Eye (tissue), 1 donor: ENCODE data around the gene TRIM62.

Experiments
- DNase-seq: peaks from one replicate; pipeline ENCODE4 v3.0.0-alpha.2; 2015

The TRIM62 gene

DNA sequence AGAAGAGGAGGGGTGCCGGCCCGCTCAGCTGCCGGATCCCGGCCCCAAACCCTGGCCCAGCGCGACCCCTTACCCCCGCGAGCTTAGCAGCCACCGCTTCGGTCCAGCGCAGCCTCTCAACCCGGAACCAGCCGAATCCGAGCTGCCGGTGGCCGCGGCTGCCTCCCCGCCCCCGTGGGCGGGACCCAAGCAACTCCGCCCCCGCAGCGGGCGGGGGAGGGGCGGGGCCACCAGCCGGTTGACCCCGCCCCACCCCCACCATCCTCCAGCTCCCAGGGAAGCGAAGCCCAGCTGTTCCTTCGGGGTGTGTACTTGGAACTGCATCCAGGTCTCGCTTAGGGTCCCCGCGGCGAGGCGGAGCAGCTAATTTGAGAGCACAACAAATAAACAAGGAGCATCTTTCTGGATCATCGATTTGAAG lies at the start of gene TRIM62:
TSS of gene TRIM62 (minus strand) at position 123 of the 421 bp plus-strand sequence. CDS start 611 bp downstream, outside the sequence.
- DNase-seq, result peak; percentile 96

DNA sequence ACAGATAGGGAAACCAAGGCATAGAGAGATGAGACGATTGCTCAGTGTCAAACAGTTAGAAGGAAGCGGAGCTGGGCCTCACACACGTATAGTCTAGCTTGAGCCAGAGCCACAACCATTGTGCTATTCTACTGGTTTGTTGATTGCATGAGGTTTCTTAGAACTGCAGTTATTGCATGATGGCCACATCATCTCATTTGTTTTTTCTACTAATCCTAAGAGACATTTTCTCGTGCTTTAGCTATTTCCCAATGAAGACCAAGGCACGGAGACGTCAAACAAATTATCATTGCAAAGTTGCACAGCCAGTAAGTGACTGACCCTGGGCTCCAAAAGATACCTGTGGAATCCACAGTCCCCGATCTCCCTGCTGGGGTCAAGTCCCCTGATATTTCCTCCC lies 49.3 kb upstream of the TRIM62 start:
- DNase-seq, result no peak

DNA sequence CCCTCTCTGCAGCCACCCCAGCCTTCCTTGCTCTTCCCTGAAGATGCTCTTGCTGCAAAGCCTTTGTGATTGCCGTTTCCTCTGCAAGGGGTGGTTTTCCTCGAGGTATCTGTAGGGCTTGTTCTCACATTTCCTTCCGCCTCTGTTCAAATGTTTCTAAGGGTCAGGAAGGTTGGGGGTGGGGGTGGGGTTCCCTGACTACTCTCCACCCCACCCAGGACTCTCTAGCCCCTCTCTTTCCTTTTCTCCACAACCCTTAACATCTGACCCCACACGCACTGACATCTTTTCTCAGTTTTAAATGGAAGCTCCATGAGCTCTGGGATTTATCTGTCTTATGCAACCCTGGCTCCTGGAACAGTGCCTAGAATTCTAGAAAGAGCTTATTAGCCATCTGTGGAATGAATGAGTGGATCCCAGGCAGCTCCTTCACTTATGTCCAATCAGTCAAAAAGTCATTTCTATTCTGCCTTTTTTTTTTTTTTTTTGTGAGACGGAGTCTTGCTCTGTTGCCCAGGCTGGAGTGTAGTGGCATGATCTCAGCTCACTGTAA lies 47.2 kb upstream of the TRIM62 start:
- peak; percentile 50 for DNase-seq

DNA sequence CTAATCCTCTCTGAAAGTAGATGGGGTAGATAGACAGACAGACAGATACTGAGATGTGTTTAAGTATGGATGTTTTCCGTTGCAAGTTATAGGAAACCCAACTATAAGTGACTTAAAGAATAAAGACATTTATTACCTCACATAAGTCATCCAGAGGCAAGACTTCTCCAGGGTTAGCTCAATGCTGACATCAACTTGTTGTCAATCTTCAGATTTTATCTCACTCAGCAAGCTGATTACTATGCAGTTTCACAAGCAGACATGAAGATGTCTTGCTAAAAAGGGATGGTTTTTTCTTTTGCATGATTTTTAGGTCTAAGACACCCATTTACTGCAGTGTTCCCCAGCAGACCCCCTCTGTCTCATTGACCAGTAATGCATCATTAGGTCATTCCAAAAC lies 43.7 kb upstream of the TRIM62 start:
- DNase-seq, result no peak

DNA sequence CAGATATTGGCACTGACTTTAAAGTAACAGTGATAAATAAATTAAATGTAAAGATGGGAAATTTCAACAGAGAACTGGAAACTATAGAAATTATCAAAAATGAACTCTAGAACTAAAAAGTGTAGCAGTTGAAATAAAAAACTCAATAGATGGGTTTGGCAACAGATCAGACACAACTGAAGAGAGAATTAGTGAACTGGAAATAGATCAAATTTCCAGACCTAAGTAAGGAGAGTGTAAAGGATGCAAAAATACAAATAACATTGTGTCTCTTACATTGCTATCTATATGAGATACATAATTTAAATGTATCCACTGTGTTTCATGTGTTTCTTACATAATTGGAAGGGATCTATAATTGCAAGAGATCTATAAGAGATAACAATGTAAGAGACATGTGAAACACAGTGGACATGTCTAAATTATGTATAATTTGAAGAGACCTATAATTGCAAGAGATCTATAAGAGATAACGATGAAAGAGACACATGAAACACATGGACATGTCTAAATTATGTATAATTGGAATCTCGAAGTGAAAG lies 42.4 kb upstream of the TRIM62 start:
- no peak for DNase-seq

DNA sequence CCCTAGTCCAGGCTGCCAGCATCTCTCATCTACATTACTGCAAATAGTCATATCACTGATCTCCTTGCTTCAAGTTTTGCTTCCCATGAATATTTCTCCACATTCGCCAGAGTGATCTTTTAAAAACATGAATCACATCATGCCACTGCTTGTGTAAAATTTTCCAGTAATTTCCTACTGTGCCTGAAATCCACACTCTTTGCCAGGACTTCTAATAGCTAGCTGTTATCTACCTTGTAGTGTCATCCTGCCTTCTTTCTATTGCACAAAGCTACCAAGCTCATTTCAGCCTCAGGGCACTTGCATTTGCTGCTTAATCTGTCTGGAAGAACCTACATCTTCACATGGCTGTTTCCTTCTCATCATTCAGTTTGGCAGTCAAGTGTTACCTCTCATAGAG lies 40.5 kb upstream of the TRIM62 start:
- no peak for DNase-seq

DNA sequence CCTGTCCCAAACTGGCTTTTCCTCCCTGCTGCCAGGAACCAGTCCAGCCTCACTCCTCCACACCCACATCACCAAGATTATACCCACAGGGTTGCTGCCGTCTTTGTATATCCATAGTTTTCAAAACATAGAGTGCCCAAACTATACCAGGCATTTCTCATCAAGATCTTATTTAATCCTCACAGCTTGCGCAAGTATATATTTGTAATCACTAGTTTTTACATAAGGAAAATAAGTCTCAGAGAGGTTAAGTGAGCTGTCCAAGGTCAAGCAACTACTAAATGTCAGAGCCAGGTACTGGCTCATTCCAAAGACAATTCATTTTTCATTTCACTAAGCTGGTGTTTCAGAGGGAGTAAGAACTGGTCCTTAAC lies 39.5 kb upstream of the TRIM62 start:
- DNase-seq, result no peak

DNA sequence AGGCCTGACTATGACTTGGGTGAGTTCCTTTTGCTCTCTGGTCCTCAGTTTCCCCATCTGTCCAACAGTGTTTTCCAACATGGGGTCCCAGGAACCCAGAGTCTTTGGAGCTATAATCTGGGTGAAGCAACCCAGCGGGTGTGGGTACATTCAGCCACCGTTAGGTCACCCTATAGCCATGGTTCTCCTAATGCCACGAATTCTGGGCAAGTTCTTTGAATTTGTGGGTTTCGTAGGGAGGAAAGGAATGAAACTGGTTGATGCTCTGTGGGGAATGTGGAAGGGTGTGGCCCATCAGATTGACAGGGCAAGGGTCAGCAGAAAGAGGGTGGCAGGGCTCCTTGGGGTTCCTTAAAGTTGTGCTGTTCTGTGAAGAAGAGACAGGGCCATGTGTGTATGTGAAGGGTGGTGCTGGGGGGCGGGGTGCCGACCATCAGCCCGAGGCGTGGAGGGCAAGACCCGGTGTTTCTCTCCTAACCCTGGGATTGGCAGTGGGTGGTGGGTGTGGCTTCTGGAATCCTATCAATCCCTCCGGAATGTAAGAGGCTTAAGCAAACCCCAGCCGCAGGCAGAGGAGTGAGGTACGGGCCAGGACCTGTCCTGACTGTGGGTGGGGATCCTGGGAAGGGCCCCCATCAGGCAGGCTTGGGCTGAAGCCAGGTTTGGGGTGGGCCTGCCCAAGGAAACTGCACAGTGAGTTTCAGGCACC lies 39.0 kb upstream of the TRIM62 start:
- peak; percentile 38 for DNase-seq

DNA sequence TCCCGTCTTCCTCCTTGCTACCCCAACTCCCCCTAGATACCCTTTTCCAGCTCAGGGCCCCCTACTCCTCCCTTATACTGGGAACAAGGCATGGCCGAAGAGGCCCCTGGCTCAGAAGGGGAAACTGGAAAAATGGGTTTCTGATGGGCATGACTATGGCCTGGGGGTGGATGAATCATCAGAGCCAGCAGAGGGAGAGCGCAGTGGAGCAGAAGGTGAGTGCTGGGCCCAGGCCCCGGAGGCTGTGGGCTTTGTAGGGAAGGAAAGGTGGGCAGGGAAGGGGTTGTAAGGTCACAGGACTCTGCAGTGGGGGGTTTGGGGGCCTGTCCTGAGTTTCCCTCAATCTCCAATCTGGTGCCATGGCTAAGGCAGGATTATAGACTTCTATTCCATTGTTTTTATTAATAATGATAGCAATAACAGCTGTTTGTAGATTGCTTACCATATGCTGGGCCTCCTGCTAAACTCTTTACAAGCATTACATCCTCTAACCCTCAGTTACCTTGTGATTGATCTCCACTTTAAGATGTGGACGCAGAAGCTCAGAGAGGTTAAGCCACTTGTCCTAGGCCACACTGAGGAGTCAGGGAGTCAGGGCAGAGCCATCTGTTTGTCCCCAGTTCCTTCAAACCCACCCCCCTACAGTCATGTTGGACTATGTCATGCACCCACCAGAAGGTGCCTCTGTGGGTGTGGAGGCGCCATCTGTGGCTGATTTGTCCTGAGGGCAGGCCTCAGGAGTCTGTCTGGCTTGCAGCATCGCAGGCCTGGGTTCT lies 38.2 kb upstream of the TRIM62 start:
- no peak for DNase-seq

DNA sequence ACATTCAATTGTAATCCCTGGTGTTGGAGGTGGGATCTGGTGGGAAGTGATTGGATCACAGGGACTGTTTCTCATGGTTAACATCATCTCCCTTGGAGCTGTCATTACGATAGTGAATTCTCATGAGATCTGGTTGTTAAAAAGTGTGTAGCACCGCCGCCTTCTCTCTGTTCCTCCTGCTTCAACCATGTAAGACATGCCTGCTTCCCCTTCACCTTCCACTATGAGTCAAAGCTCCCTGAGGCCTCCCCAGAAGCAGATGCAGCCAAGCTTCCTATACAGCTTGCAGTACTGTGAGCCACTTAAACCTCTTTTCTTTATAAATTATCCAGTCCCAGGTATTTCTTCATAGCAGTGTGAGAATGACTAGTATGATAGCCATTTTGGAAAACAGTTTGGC lies 30.1 kb upstream of the TRIM62 start:
- DNase-seq, result no peak

DNA sequence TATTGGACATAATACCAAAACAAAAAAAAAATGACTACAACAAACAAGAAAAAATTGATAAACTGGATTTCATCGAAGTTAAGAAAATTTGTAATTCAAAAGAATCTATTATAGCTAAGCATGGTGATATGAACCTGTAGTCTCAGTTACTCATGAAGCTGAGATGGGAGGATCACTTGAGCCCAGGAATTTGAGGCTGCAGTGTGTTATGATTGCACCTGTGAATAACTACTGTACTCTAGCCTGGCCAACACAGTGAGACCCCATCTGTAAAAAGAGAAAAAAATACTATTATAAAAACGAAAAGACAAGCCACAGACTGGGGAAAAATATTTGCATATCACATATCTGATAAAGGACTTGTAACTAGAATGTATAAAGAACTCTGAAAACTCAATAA lies 24.5 kb upstream of the TRIM62 start:
- no peak for DNase-seq

DNA sequence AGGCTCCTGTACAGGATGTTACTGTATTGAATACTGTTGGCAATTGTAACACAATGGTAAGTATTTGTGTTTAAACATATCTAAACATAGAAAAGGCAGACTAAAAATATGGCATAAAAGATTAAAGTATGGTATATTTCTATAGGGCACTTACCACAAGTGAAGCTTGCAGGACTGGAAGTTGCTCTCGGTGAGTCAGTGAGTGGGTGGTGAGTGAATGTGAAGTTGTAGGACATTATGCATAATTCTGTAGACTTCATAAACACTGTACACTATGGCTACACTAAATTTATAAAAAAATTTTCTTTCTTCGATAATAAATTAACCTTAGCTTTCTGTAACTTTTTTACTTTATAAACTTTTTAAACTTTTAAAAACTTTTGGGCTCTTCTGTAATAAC lies 13.7 kb upstream of the TRIM62 start:
- DNase-seq, result no peak

DNA sequence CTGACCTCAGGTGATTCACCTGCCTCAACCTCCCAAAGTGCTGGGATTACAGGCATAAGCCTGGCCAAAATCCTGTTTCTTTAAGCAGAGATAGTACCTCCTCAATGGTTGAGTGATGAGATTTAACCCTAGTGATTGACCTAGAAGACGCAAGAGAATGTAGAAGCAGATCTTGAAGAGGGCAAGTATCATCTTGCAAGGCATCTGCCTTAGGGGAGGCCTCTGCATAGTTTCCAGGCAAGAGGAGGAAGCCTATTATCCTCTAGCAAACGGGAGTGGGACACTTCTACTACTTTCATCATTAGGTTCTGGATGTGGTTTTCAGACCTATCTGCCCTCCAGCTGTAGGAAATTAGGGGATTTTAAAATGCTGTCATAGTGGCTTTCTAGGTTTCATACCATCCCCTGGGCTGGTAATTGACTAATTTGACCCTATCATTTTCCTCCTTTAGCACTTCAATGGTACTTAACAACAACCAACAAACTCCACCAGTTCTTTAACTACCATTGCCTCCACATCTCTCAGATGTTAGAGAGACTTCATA lies 10.0 kb upstream of the TRIM62 start:
- no peak for DNase-seq

DNA sequence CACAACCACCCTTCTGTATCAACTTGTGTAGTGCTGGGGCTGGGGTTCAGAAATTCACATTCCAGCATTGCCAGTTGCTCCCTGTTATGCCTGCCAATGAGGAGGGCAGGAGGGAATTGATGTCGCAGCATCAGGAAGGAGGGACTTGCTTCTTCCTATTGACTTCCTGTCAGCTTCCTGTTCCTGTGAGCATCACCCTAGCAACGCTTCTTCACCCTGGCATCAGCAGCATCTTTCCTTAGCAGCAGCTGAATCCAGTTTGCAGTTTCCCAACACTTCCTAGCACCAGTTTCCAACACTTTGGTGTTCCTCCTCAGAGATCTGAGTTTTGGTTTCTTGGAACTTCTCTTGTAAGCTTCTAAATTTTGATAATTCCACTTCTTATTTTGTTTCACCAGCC lies 8.9 kb upstream of the TRIM62 start:
- no peak for DNase-seq

DNA sequence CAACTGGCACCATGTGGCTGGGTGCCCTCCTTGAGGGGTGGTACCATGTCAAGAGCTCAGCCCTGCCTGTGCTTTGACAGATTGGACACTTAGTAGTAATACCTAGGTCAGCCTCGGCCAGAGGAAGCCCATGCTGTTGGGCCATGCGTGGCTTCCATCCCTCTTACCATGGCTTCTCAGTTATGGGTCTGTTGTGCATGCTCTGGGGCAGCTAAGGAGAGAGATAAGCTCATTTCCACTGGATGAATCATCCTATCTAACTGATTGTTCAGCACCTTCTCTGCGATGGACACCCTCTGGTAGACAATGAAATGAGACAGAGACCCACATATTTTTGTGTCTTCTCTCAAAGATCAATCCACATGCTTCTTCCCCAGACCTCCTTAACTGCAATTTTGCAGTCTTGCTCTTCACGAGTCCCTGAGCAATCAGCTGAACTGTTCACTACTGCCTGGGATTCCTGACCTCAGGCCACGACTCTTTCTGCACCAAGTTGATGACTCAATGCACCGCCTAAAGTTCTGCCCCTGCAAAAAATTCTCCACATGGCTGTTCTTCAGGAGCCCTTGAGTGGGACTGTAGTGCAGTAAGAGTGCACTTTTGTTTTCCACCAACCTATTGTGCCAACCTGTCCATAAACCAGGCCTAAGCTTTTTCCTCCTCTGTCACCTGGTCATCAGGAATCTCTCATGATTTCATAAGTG lies 6.9 kb upstream of the TRIM62 start:
- no peak for DNase-seq

DNA sequence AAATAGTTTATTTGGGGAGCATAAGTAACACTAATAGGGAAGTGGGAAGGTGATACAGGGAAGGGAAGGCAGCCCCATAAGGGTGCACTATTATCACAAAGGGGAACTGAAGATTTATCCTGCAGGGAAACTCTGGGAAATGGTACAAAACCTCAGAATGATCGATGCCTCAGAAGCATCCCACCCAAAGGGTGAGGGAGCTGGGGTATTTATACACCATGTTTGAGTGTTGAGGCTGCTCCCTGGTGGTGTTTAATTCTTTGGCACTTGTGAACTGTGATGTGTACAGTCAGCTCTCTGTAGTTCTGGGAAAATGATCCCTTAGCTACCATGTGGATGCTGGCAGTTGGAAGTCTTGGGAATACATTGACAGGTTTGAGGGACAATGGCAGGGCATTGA lies 5.1 kb upstream of the TRIM62 start:
- no peak for DNase-seq

DNA sequence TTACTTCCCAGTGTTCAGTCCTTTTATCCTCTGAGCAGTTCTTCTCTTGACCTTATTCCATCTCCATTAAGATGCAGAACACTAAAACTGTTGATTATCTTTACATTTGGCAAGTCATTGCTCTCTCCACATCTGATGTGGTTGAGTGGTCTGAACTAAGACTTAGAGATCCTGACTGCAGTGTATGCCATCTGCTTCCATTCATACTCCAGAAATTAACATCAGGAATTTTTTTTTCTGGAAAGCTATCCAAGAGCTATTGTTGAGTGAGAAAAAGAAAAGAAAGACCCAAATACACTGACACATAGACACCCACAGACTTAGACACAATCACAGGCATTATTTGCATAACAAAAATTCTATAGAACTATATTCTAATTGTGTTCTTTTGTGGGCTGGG lies 3.7 kb upstream of the TRIM62 start:
- no peak for DNase-seq

DNA sequence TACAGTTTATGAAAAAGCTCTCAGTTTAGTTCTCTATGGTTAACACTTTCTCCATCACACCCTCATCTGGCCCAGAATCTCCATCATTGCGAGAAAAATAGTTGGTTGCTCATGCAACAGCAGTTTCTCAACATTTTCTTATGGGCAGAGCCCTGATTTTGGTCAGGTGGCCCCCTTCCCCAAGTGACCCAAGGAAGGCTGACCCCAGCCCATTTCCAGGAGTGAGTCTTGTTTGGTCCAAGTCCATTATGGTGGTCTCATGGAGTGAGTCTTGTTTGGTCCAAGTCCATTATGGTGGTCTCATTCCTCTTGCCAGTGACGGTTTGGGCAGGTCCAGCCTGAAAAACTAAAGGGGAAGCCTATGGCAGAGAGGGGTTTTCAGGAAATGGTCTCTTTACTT lies 1.5 kb upstream of the TRIM62 start:
- no peak for DNase-seq

DNA sequence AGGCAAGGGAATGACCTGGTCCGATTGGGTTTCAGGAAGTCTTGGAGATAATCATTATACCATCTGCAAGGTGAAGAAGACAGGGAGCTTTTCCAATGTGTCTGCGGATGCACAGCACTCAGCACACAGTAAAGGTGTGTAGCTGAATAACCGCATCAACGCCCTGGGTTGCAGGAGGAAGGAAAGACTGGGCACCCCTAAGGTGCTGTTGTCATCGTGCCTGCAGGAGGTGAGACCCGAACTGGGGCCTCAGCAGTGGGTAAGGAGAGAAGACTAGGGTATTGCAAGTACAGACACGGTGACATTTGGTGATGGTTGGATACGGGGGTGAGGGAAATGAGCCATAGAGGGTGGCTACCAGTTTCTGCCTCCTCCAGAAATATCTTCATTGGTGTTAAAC lies 1.1 kb upstream of the TRIM62 start:
- no peak for DNase-seq

DNA sequence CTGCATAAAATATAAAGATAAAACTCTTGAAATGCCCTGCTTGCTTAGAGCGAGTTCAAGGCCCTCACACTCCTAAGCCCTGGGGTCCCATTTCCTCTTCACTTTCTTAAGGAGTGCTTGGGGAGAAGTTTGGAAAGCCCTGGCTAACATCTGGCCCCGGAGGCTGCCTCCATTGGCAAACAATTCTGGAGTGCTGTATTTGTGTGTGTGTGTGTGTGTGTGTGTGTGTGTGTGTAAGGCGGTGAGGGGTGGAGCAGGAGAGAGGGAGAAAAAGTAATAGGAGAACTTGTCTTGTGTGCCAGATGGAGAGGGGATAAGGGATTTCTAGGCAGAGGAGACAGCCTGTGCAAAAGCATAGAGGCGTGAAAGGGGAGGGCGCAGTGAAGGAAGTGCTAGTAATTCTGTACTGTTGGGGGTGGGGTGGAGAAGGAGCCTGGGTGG lies 578 bp upstream of the TRIM62 start:
- DNase-seq, result peak; percentile 84

DNA sequence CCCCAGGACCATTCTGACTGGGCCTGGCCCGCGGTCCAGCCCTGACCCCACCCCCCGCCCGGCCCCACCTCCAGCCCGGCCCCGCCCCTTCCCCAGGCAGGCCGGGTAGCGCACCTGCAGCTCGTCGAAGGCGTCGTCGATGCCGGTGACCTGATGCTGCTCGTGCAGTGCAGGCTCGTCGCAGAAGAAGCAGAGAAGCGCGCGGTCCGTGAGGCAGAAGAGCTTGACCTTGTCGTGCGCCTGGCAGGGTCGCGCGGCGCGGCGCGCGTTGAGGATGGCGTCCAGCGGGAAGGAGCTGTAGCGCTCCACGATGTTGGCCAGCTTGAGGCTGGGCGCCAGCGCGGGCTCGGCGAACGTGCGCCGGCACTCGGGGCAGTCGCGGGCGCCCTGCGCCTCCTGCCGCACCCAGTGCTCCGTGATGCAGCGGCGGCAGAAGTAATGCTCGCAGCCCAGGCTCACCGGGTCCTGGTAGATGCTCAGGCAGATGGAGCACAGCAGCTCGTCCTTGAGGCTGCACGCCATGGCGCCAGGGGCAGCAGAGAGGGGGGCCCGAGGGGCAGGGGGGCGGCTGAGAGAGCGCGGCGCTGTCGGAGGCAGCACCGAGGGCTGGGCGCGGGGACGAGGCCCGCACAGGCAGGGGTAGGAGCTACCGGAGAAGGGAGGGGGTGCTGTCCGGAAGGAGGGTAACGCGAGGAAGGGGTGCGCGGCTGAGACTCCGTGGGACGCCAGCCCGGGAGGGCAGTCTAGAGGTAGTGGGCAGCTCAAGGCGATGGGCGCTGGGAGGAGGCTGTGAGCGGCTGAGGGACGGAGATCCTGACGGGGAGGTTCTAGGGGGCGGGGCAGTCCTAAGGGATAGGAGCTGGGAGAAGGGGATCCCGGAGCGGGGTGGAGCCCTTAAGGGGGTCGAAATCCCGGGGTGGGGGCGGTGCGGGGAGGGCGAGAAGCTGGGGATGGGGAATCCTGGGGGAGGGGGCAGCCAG lies 642 bp downstream of the TRIM62 start:
- peak; percentile 92 for DNase-seq
